BJ (cell line): ENCODE results near the gene ZSWIM7. TPM values are rescaled to one million over a fixed set of nuclear protein-coding genes. Genes with fewer than 3 reads are reported as not detected.

Source experiments
- CTCF ChIA-PET: fragments of 350-600 bp; formaldehyde crosslinking; extraction: SDS; loops from one replicate; lab custom pipeline; 2021; ENCODE audit warnings: antibody characterized with exemption, inconsistent platforms; lab: Yijun Ruan, JAX
- POLR2A ChIA-PET: fragments of 300-600 bp; sonication (Branson Sonifier 250); formaldehyde crosslinking; extraction: SDS; loops from one replicate; lab custom pipeline; 2021; ENCODE audit warnings: antibody characterized with exemption; lab: Charles Lee
- DNase-seq: peaks from one replicate; pipeline ENCODE4 v3.0.0-alpha.2; 2011; ENCODE audit warnings: low read depth
- H3K27me3 ChIP-seq: 2 replicates; pipeline ENCODE4 v1.6.0; 2011; ENCODE audit warnings: low read length; ENCODE audit not compliant: control insufficient read depth, insufficient read depth
- H3K36me3 ChIP-seq: 2 replicates; pipeline ENCODE4 v1.5.1; 2011; ENCODE audit warnings: low read length; ENCODE audit not compliant: control insufficient read depth, insufficient read depth
- H3K4me3 ChIP-seq: 2 replicates; pipeline ENCODE4 v1.5.1; 2011; ENCODE audit warnings: low read depth, mild to moderate bottlenecking, control low read depth, low read length
- CTCF ChIP-seq: IDR thresholded peaks from 2 replicates; pipeline ENCODE4 v1.5.1; 2011; ENCODE audit warnings: low read depth, mild to moderate bottlenecking, control low read depth, inconsistent platforms, low read length, moderate library complexity; ENCODE audit not compliant: insufficient read depth
- polyA plus RNA-seq: library from polyadenylated mRNA; depleted of rRNA; stranded (reverse); fragments of >200 nt; gene quantifications from 2 replicates; pipeline ENCODE4 v1.2.3, GENCODE V29; 2011

The ZSWIM7 gene
- polyA plus RNA-seq, 1 experiment: 21.6 TPM

GRCh38 chr17:15967706-15968399 lies 31.7 kb downstream of the ZSWIM7 start:
- no peak for TF ChIP-seq CTCF
- no peaks in the 10 kb centered on the region for H3K27me3 ChIP-seq
- H3K36me3 ChIP-seq: no peaks in the 10 kb centered on the region
- POLR2A ChIA-PET: no interaction called here
- no peak overlapping the region for H3K4me3 ChIP-seq
- no peak for DNase-seq
- CTCF ChIA-PET: interaction anchor here (0.9 kb wide), 1 partner anchor 9 kb away, joined by 3 read pairs; no protein-coding TSS in a partner anchor

GRCh38 chr17:15966879-15967248 lies 32.6 kb downstream of the ZSWIM7 start:
- ChIA-PET CTCF (no interaction called here), POLR2A (interaction anchor here (0.5 kb wide), 1 partner anchor 81 kb away, joined by 10 read pairs; no protein-coding TSS in a partner anchor)
- TF ChIP-seq CTCF: no peak

GRCh38 chr17:15966183-15966878 lies 33.2 kb downstream of the ZSWIM7 start:
- ChIA-PET POLR2A (interaction anchor here (0.5 kb wide), 1 partner anchor 34 kb away, joined by 8 read pairs; no protein-coding TSS in a partner anchor), CTCF (no interaction called here)

More at GRCh38 chr17:15966879-15967248, 32.6 kb downstream of the ZSWIM7 start:
- no peak for DNase-seq
- Histone ChIP-seq H3K27me3 (no peaks in the 10 kb centered on the region), H3K36me3 (no peaks in the 10 kb centered on the region), H3K4me3 (no peak overlapping the region)

GRCh38 chr17:15965528-15965927 lies 34.0 kb downstream of the ZSWIM7 start:
- ChIA-PET POLR2A (no interaction called here), CTCF (interaction anchor here (1.0 kb wide), 1 partner anchor 8 kb away, joined by 3 read pairs; no protein-coding TSS in a partner anchor)
- no peak for DNase-seq
- Histone ChIP-seq H3K27me3 (no peaks in the 10 kb centered on the region), H3K36me3 (no peaks in the 10 kb centered on the region), H3K4me3 (no peak overlapping the region)
- no peak for TF ChIP-seq CTCF

More at GRCh38 chr17:15966183-15966878, 33.2 kb downstream of the ZSWIM7 start:
- H3K27me3 ChIP-seq: no peaks in the 10 kb centered on the region
- no peak for TF ChIP-seq CTCF
- no peaks in the 10 kb centered on the region for H3K36me3 ChIP-seq
- no peak for DNase-seq
- no peak overlapping the region for H3K4me3 ChIP-seq

GRCh38 chr17:15963670-15964110 lies 35.8 kb downstream of the ZSWIM7 start:
- no peak for TF ChIP-seq CTCF
- Histone ChIP-seq H3K4me3 (no peak overlapping the region), H3K36me3 (no peaks in the 10 kb centered on the region), H3K27me3 (no peaks in the 10 kb centered on the region)
- ChIA-PET POLR2A (no interaction called here), CTCF (no interaction called here)
- no peak for DNase-seq
